ENCODE data around the gene KCTD17.

Gene KCTD17

GRCh38 chr22:37051391-37052385 lies at the start of gene KCTD17:
TSS of gene KCTD17 (plus strand) at chr22:37051742. CDS start at chr22:37051761, 19 bp downstream.
- TF ChIP-seq GATA3 (IDR thresholded peaks at IDR 0.05; ENCODE audit: low read depth, low read length), result no peak
- no peak for TF ChIP-seq GATA2 (IDR thresholded peaks at IDR 0.05; ENCODE audit: low read depth, low read length)

GRCh38 chr22:37001826-37002225 lies 49.7 kb upstream of the KCTD17 start:
- no peak for TF ChIP-seq GATA2 (IDR thresholded peaks at IDR 0.05; ENCODE audit: low read depth, low read length)
- no peak for TF ChIP-seq GATA3 (IDR thresholded peaks at IDR 0.05; ENCODE audit: low read depth, low read length)

- TF ChIP-seq GATA2 (IDR thresholded peaks at IDR 0.05; ENCODE audit: low read depth, low read length) (no peak), GATA3 (IDR thresholded peaks at IDR 0.05; ENCODE audit: low read depth, low read length) (no peak)
These were observed 48.9 kb upstream of the KCTD17 start for GRCh38 chr22:37002633-37003032.

- TF ChIP-seq GATA2 (IDR thresholded peaks at IDR 0.05; ENCODE audit: low read depth, low read length) (no peak), GATA3 (IDR thresholded peaks at IDR 0.05; ENCODE audit: low read depth, low read length) (no peak)
These were observed 43.9 kb upstream of the KCTD17 start for GRCh38 chr22:37007651-37008050.

GRCh38 chr22:37008365-37008764 lies 43.2 kb upstream of the KCTD17 start:
- no peak for TF ChIP-seq GATA3 (IDR thresholded peaks at IDR 0.05; ENCODE audit: low read depth, low read length)
- TF ChIP-seq GATA2 (IDR thresholded peaks at IDR 0.05; ENCODE audit: low read depth, low read length), result no peak

- TF ChIP-seq GATA3 (IDR thresholded peaks at IDR 0.05; ENCODE audit: low read depth, low read length) (no peak), GATA2 (IDR thresholded peaks at IDR 0.05; ENCODE audit: low read depth, low read length) (no peak)
These were observed 42.1 kb upstream of the KCTD17 start for GRCh38 chr22:37009490-37009889.

- TF ChIP-seq GATA2 (IDR thresholded peaks at IDR 0.05; ENCODE audit: low read depth, low read length) (no peak), GATA3 (IDR thresholded peaks at IDR 0.05; ENCODE audit: low read depth, low read length) (no peak)
These were observed 41.4 kb upstream of the KCTD17 start for GRCh38 chr22:37010174-37010573.

GRCh38 chr22:37010976-37011375 lies 40.6 kb upstream of the KCTD17 start:
- no peak for TF ChIP-seq GATA2 (IDR thresholded peaks at IDR 0.05; ENCODE audit: low read depth, low read length)
- no peak for TF ChIP-seq GATA3 (IDR thresholded peaks at IDR 0.05; ENCODE audit: low read depth, low read length)

GRCh38 chr22:37011472-37011871 lies 40.1 kb upstream of the KCTD17 start:
- TF ChIP-seq GATA2 (IDR thresholded peaks at IDR 0.05; ENCODE audit: low read depth, low read length), result no peak
- no peak for TF ChIP-seq GATA3 (IDR thresholded peaks at IDR 0.05; ENCODE audit: low read depth, low read length)

GRCh38 chr22:37012262-37012904 lies 39.2 kb upstream of the KCTD17 start:
- TF ChIP-seq GATA3 (IDR thresholded peaks at IDR 0.05; ENCODE audit: low read depth, low read length) (no peak), GATA2 (IDR thresholded peaks at IDR 0.05; ENCODE audit: low read depth, low read length) (no peak)

- no peak for TF ChIP-seq GATA2 (IDR thresholded peaks at IDR 0.05; ENCODE audit: low read depth, low read length)
- no peak for TF ChIP-seq GATA3 (IDR thresholded peaks at IDR 0.05; ENCODE audit: low read depth, low read length)
These were observed 38.6 kb upstream of the KCTD17 start for GRCh38 chr22:37012956-37013355.

GRCh38 chr22:37014415-37014806 lies 37.1 kb upstream of the KCTD17 start:
- TF ChIP-seq GATA2 (IDR thresholded peaks at IDR 0.05; ENCODE audit: low read depth, low read length), result no peak
- TF ChIP-seq GATA3 (IDR thresholded peaks at IDR 0.05; ENCODE audit: low read depth, low read length), result no peak

- TF ChIP-seq GATA3 (IDR thresholded peaks at IDR 0.05; ENCODE audit: low read depth, low read length) (no peak), GATA2 (IDR thresholded peaks at IDR 0.05; ENCODE audit: low read depth, low read length) (no peak)
These were observed 36.5 kb upstream of the KCTD17 start for GRCh38 chr22:37014835-37015586.

- no peak for TF ChIP-seq GATA2 (IDR thresholded peaks at IDR 0.05; ENCODE audit: low read depth, low read length)
- TF ChIP-seq GATA3 (IDR thresholded peaks at IDR 0.05; ENCODE audit: low read depth, low read length), result no peak
These were observed 36.0 kb upstream of the KCTD17 start for GRCh38 chr22:37015587-37015878.

Data from SH-SY5Y (cell line).